Suppressor macrophage treated with lipopolysaccharide for 4 hours (primary cell): ENCODE data around the gene GJA3.

Source experiments
- DNase-seq: peaks from one replicate; pipeline ENCODE4 v3.0.0-alpha.2; 2020

GJA3 gene

GRCh38 chr13:20127562-20128458, 33.0 kb downstream of the GJA3 start:
- peak; percentile 72 for DNase-seq

GRCh38 chr13:20127262-20127561, 33.6 kb downstream of the GJA3 start:
- no peak for DNase-seq

GRCh38 chr13:20126541-20127261, 34.2 kb downstream of the GJA3 start:
- peak; percentile 86 for DNase-seq

GRCh38 chr13:20125783-20126165, 35.1 kb downstream of the GJA3 start:
- DNase-seq, result no peak

GRCh38 chr13:20125129-20125782, 35.6 kb downstream of the GJA3 start:
- no peak for DNase-seq

GRCh38 chr13:20124303-20124702, 36.5 kb downstream of the GJA3 start:
- DNase-seq, result no peak

- DNase-seq, result peak; percentile 29
These were observed 39.7 kb downstream of the GJA3 start for GRCh38 chr13:20121159-20121525.

GRCh38 chr13:20119960-20120359, 40.9 kb downstream of the GJA3 start:
- DNase-seq, result no peak

GRCh38 chr13:20118268-20119140, 42.3 kb downstream of the GJA3 start:
- no peak for DNase-seq

- no peak for DNase-seq
These were observed 44.6 kb downstream of the GJA3 start for GRCh38 chr13:20116213-20116612.

GRCh38 chr13:20114066-20114610, 46.7 kb downstream of the GJA3 start:
- DNase-seq, result no peak

GRCh38 chr13:20109037-20109436, 51.8 kb downstream of the GJA3 start:
- DNase-seq, result no peak

- no peak for DNase-seq
These were observed 54.1 kb downstream of the GJA3 start for GRCh38 chr13:20106742-20107141.

GRCh38 chr13:20105161-20105689, 55.6 kb downstream of the GJA3 start:
- no peak for DNase-seq

- DNase-seq, result no peak
These were observed 58.2 kb downstream of the GJA3 start for GRCh38 chr13:20102525-20103180.

- no peak for DNase-seq
These were observed 59.2 kb downstream of the GJA3 start for GRCh38 chr13:20101467-20102316.

GRCh38 chr13:20099319-20099718, 61.5 kb downstream of the GJA3 start:
- DNase-seq, result no peak

GRCh38 chr13:20093951-20094350, 66.9 kb downstream of the GJA3 start:
- DNase-seq, result no peak

- DNase-seq, result peak; percentile 14
These were observed 70.5 kb downstream of the GJA3 start for GRCh38 chr13:20090349-20090748.
